Thoracic aorta (tissue), 2 donors: Measurements from ENCODE around the gene CDK5. TPM values are rescaled to one million over a fixed set of nuclear protein-coding genes. Genes with fewer than 3 reads are reported as not detected.

Experiments used
- ATAC-seq: fragments of 150-250 bp; one replicate; pipeline ENCODE4 v1.8.0; 2017; ENCODE audit warnings: low read depth; ENCODE audit not compliant: insufficient number of reproducible peaks, low FRiP score
- DNase-seq: peaks from one replicate; pipeline ENCODE4 v3.0.0-alpha.2; 2020; ENCODE audit warnings: low spot score
- H3K27ac ChIP-seq, 2 donors: fragments of 200-600 bp; sonication (generic); 1 replicate in 1 of 2; 2 replicates in 1 of 2; pipeline ENCODE4 v1.5.1; 2016; ENCODE audit warnings: mild to moderate bottlenecking in 2 of 2, moderate library complexity in 2 of 2
- H3K27me3 ChIP-seq: fragments of 200-600 bp; sonication (generic); replicated peaks from 2 replicates; pipeline ENCODE4 v1.6.0; 2016; ENCODE audit warnings: mild to moderate bottlenecking; ENCODE audit not compliant: insufficient read depth
- H3K36me3 ChIP-seq: fragments of 200-600 bp; sonication (generic); one replicate; pipeline ENCODE4 v1.5.1; 2016
- H3K4me1 ChIP-seq, 2 donors: fragments of 200-600 bp; sonication (generic); 1 replicate in 1 of 2; 2 replicates in 1 of 2; pipeline versions ENCODE4 v1.5.1 to v1.6.0; 2016; ENCODE audit warnings: low read depth in 2 of 2, mild to moderate bottlenecking in 1 of 2; ENCODE audit not compliant: control insufficient read depth in 1 of 2
- H3K4me3 ChIP-seq: fragments of 200-600 bp; sonication (generic); 2 replicates; pipeline ENCODE4 v1.5.1; 2016; ENCODE audit warnings: mild to moderate bottlenecking
- H3K9me3 ChIP-seq: fragments of 200-600 bp; sonication (generic); 2 replicates; pipeline ENCODE4 v1.5.1; 2016
- CTCF ChIP-seq: fragments of 200-600 bp; sonication (generic); IDR thresholded peaks from one replicate; pipeline ENCODE4 v1.5.1; 2019; ENCODE audit warnings: antibody characterized with exemption
- total RNA-seq, 2 donors: library from RNA; depleted of rRNA; stranded (reverse); fragments of >200 nt; gene quantifications; one replicate each; pipeline versions ENCODE4 v1.1.0 to v1.2.3, GENCODE V29; 2016

Gene CDK5
- total RNA-seq, 2 donors from 2014 or later: 1.8 to 3.1 TPM

- no peak for TF ChIP-seq CTCF
- Histone ChIP-seq H3K4me1 (peaks cover 19 to 35% of the 10 kb centered on the region in 2 donors), H3K36me3 (no peaks in the 10 kb centered on the region), H3K27me3 (no peaks in the 10 kb centered on the region), H3K27ac (peak overlapping the region in 1 of 2 donors; percentile 60), H3K4me3 (peak overlapping the region; percentile 84), H3K9me3 (no peaks in the 10 kb centered on the region)
- DNase-seq: no peak
- ATAC-seq: no peak
Observed at GRCh38 chr7:151088856-151089699, 31.4 kb upstream of the CDK5 start.

GRCh38 chr7:151088019-151088855 is 30.5 kb upstream of the CDK5 start:
- no peak for DNase-seq
- H3K36me3 ChIP-seq: no peaks in the 10 kb centered on the region
- no peak for ATAC-seq

GRCh38 chr7:151087245-151088018 is 29.7 kb upstream of the CDK5 start:
- H3K27ac ChIP-seq: peak overlapping the region; percentile 60 to 72
- peaks cover 23 to 45% of the 10 kb centered on the region in 2 donors for H3K4me1 ChIP-seq
- no peaks in the 10 kb centered on the region for H3K36me3 ChIP-seq
- H3K27me3 ChIP-seq: no peaks in the 10 kb centered on the region
- H3K9me3 ChIP-seq: no peaks in the 10 kb centered on the region
- no peak for ATAC-seq
- DNase-seq: no peak
- H3K4me3 ChIP-seq: peak overlapping the region; percentile 84
- TF ChIP-seq CTCF: no peak

More at GRCh38 chr7:151088019-151088855, 30.5 kb upstream of the CDK5 start:
- no peak for TF ChIP-seq CTCF
- no peaks in the 10 kb centered on the region for H3K9me3 ChIP-seq
- H3K4me1 ChIP-seq: peaks cover 19 to 40% of the 10 kb centered on the region in 2 donors
- H3K4me3 ChIP-seq: peak overlapping the region; percentile 84
- peak overlapping the region; percentile 60 to 72 for H3K27ac ChIP-seq
- H3K27me3 ChIP-seq: no peaks in the 10 kb centered on the region

- Histone ChIP-seq H3K4me1 (peaks cover 29 to 51% of the 10 kb centered on the region in 2 donors), H3K9me3 (no peaks in the 10 kb centered on the region), H3K27me3 (no peaks in the 10 kb centered on the region), H3K36me3 (no peaks in the 10 kb centered on the region), H3K4me3 (peak overlapping the region; percentile 84), H3K27ac (peak overlapping the region; percentile 60 to 72)
- ATAC-seq (no peak), DNase-seq (no peak)
- no peak for TF ChIP-seq CTCF
Observed at GRCh38 chr7:151086802-151087244, 29.1 kb upstream of the CDK5 start.
